Astrocyte of the cerebellum (primary cell): ENCODE measurements around the gene ZNF428.

Source experiments
- DNase-seq: peaks from one replicate; pipeline ENCODE4 v3.0.0-alpha.2; 2011; ENCODE audit warnings: low read depth
- H3K4me3 ChIP-seq: 2 replicates; pipeline ENCODE4 v1.5.1; 2011; ENCODE audit warnings: mild to moderate bottlenecking, low read depth, low read length, moderate library complexity
- in situ Hi-C: cut with HindIII; loops from 2 replicates; pipeline ENCODE4 v1.10.0; 2017; ENCODE audit warnings: low sequenced_read_pairs
- TF ChIP-seq, protein P1 (sequence below): IDR thresholded peaks from 2 replicates; pipeline ENCODE4 v1.5.1; 2012; ENCODE audit warnings: low read length, low read depth, moderate library complexity, mild to moderate bottlenecking; ENCODE audit errors: missing control alignments

ZNF428 gene, protein sequence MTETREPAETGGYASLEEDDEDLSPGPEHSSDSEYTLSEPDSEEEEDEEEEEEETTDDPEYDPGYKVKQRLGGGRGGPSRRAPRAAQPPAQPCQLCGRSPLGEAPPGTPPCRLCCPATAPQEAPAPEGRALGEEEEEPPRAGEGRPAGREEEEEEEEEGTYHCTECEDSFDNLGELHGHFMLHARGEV

DNA sequence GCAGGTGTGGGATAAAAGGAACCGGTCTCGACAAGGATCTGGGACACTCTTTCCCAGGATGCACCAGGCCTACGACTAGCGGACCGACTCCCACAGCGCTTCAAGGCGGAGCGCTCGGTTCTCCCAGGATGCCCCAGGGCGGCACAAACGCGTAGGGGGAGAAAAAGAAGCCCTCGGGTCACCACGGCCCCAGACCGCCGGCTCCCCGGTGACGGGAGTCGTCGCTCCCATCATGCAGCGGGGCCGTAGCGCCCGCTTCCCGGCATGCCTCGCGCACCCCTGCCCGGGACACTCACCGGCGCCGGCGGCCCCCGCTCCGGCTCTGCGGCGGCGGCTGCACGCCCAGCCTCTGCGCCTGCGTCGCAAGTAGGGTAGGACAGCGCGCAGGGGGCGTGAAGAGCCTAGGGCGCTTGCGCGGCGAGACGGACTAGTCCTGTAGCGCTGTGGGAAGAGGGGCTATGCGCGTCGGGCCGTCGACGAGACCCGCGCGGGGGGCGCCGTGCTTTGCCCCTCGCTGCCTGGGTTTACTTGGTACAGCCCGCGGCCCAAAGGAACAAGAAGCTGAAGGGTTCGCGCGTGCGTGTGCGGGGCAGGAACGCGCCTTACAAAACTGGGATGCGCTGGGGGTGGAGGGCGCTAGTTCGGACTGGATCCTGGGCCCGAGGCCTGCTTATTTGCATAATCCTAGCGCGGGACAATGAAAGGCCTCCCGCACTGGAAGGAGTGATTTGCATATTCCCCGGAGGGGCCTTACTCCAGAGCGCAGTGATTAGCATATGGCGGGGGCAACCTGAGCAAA, at the start of gene ZNF428:
TSS of gene ZNF428 (minus strand) at position 368 of the 799 bp plus-strand sequence. CDS start 5,325 bp downstream, outside the sequence.
- in situ Hi-C loops = no loop called here
- peak; percentile 60 for DNase-seq
- H3K4me3 ChIP-seq = peak within 1 kb of the TSS; percentile 55
- TF ChIP-seq, protein P1, sequence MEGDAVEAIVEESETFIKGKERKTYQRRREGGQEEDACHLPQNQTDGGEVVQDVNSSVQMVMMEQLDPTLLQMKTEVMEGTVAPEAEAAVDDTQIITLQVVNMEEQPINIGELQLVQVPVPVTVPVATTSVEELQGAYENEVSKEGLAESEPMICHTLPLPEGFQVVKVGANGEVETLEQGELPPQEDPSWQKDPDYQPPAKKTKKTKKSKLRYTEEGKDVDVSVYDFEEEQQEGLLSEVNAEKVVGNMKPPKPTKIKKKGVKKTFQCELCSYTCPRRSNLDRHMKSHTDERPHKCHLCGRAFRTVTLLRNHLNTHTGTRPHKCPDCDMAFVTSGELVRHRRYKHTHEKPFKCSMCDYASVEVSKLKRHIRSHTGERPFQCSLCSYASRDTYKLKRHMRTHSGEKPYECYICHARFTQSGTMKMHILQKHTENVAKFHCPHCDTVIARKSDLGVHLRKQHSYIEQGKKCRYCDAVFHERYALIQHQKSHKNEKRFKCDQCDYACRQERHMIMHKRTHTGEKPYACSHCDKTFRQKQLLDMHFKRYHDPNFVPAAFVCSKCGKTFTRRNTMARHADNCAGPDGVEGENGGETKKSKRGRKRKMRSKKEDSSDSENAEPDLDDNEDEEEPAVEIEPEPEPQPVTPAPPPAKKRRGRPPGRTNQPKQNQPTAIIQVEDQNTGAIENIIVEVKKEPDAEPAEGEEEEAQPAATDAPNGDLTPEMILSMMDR = no peak

DNA sequence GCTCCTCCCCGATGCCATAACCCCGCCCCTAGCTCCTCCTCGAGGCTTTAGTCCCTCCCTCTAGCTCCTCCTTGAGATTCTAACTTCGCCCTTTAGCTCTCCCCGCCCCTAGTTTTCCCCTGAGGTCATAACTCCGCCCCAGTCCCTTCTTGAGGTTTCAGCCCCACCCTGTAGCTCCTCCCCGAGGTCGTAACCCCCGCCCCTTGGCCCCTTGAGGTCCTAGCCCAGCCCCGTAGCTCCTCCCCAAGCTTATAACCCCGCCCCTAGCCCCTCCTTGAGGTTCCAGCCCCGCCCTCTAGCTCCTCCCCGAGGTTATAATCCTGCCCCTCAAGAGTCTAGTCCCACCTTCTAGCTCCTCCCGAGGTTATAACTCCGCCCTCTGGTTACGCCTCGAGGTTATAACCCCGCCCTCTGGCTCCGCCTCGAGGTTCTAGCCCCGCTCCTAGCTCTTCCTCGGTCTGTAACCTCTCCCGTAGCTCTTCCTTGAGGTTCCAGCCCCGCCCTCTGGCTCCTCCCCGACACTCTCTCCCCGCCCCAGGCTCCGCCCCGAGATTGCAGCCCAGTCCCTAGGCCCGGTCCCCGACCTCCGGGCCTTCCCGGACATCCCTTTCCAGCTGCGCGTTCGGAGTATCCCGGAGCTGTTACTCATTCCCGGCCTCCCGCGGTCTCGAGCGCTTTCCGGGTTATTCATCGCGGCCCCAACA, 49.1 kb upstream of the ZNF428 start:
- TF ChIP-seq, protein P1 = no peak
- in situ Hi-C loops = loop anchor here (5.0 to 10.0 kb wide), 2 partner anchors 56 to 74 kb away; no protein-coding TSS in a partner anchor
- H3K4me3 ChIP-seq = peak overlapping the region; percentile 80
- DNase-seq = peak; percentile 99

DNA sequence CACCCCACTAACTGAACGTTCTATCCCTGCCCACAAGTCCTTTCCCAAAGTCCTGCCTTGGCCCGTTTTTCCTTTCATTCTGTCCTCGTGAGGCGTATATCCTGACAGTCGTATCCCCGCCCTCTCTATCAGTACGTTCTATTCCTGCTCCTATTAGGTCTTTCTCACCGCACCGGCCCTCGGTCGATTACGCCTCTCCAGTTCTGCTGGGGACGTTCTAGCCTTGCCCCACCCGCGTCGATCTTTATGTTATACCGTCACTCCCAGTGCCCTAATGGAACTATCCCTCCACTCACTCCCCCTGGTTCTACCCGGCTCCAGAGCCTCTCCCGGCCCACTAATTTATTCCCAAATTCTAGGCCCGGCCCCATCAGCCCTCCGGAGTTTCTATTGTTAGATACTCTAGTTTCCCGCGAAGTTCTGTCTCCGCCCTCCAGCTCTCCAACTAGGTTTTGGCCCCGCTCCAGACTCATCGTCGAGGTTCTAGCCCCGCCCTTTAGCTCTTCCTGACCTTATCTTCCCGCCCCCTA, 48.5 kb upstream of the ZNF428 start:
- H3K4me3 ChIP-seq = peak overlapping the region; percentile 80
- TF ChIP-seq, protein P1 = no peak
- no peak for DNase-seq
- in situ Hi-C loops = loop anchor here (5.0 to 10.0 kb wide), 2 partner anchors 57 to 74 kb away; no protein-coding TSS in a partner anchor

DNA sequence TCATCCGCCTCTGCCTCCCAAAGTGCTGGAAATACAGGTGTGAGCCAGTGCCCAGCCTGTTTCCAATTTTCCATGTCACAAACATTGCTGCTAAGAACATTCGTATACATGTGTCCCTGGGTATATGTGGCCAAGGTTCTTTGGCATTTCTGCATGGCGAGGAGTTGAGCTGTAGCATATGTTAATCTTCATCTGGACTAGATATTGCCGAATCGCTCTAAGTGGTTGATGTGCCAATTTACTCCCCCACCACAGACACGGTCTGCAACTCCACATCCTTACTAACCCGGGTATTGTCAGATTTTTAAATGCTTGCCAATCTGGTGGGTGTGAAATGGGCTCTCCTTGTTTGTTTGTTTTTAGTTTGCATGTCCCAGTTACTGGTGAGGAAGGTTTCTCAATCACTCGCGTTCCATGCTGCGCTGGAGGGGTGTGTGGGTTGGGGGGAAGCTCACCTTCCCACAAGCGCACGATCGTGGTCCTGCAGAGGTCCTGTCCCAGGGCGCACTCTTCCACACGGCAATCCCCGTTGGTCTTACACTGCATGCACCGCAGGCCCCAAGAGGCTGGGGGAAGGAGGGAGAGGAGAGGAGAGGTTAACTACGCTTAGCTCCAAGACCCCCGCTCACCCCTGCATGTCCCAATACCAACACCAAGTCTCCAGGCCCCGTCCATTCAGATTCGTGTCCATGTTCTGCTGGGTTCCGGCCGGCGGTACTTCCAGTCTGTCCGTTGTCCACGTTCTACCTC, 47.9 kb upstream of the ZNF428 start:
- TF ChIP-seq, protein P1 = no peak
- no peak for DNase-seq
- in situ Hi-C loops = loop anchor here (5.0 to 10.0 kb wide), 2 partner anchors 58 to 75 kb away; no protein-coding TSS in a partner anchor
- H3K4me3 ChIP-seq = peak overlapping the region; percentile 80

DNA sequence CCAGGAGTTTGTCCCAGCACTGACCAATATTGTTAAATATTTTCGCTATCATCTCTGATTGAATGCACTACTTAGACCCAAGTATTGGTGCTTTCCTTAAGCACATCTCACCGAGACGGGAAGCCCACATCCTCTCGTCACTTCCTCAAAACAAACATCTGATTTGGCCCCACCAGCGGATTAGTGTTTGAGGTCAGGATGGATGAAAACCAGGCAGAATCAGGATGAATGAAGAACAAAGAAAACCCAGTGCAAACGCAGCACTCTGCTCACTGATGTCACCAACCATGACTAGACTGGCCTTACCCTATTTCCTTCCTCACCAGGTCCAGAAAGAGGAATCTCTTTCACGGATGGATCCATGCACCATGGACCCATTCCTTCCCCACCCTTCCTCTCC, 44.6 kb upstream of the ZNF428 start:
- no peak for DNase-seq
- H3K4me3 ChIP-seq = no peak overlapping the region
- TF ChIP-seq, protein P1 = no peak
- in situ Hi-C loops = loop anchor here (10.0 kb wide), 1 partner anchor 61 kb away; no protein-coding TSS in a partner anchor
